DOHH2 (cell line): ENCODE results near the gene CDK15.

Source experiments
- H3F3A ChIP-seq: fragments of 200-600 bp; sonication (generic), shearing (Covaris generic); 2 replicates; pipeline ENCODE4 v1.6.0; 2016; ENCODE audit warnings: antibody characterized with exemption, mild to moderate bottlenecking; ENCODE audit not compliant: control insufficient read depth, insufficient read depth
- H3K27ac ChIP-seq: fragments of 200-600 bp; sonication (generic); 2 replicates; pipeline ENCODE4 v1.5.1; 2014; ENCODE audit warnings: low read depth, mild to moderate bottlenecking, low read length, moderate library complexity
- H3K27me3 ChIP-seq: fragments of 200-600 bp; sonication (generic); 2 replicates; pipeline ENCODE4 v1.6.1; 2014; ENCODE audit warnings: mild to moderate bottlenecking, low read length, mixed read lengths; ENCODE audit not compliant: control insufficient read depth
- H3K36me3 ChIP-seq: fragments of 200-600 bp; sonication (generic); 2 replicates; pipeline ENCODE4 v1.6.1; 2014; ENCODE audit warnings: mild to moderate bottlenecking, low read length, moderate library complexity, mixed read lengths; ENCODE audit not compliant: control insufficient read depth
- H3K4me1 ChIP-seq: fragments of 200-600 bp; sonication (generic); 2 replicates; pipeline ENCODE4 v1.6.1; 2014; ENCODE audit warnings: mild to moderate bottlenecking, low read length, mixed read lengths; ENCODE audit not compliant: control insufficient read depth
- H3K4me2 ChIP-seq: fragments of 200-600 bp; sonication (generic); 2 replicates; pipeline ENCODE4 v1.6.0; 2014; ENCODE audit warnings: mild to moderate bottlenecking, low read length, moderate library complexity
- H3K4me3 ChIP-seq: fragments of 200-600 bp; sonication (generic); 2 replicates; pipeline ENCODE4 v1.5.1; 2014; ENCODE audit warnings: mild to moderate bottlenecking, low read length, mixed read lengths
- H3K79me2 ChIP-seq: fragments of 200-600 bp; sonication (generic); 2 replicates; pipeline ENCODE4 v1.6.1; 2014; ENCODE audit warnings: mild to moderate bottlenecking, low read length, mixed read lengths; ENCODE audit not compliant: control insufficient read depth
- H3K9me2 ChIP-seq: fragments of 200-600 bp; sonication (generic); replicated peaks from 2 replicates; pipeline ENCODE4 v1.6.1; 2014; ENCODE audit warnings: mild to moderate bottlenecking, low read length, mixed read lengths; ENCODE audit not compliant: control insufficient read depth
- H3K9me3 ChIP-seq: fragments of 200-600 bp; sonication (generic); 2 replicates; pipeline ENCODE4 v1.6.1; 2014; ENCODE audit warnings: antibody characterized with exemption, low read length, mixed read lengths; ENCODE audit not compliant: control insufficient read depth, insufficient read depth
- H4K20me1 ChIP-seq: fragments of 200-600 bp; sonication (generic); 2 replicates; pipeline ENCODE4 v1.6.0; 2014; ENCODE audit warnings: low read depth, mild to moderate bottlenecking, antibody characterized with exemption, low read length, moderate library complexity; ENCODE audit not compliant: control insufficient read depth, insufficient read depth
- EZH2phosphoT487 ChIP-seq: fragments of 200-600 bp; sonication (generic); IDR thresholded peaks from 2 replicates; pipeline ENCODE4 v1.6.1; 2017; ENCODE audit warnings: borderline replicate concordance, mild to moderate bottlenecking, antibody characterized with exemption, low read length, moderate library complexity, mixed read lengths
- TF ChIP-seq, protein P1 (sequence below): fragments of 200-600 bp; sonication (generic); IDR thresholded peaks from one replicate; pipeline ENCODE4 v1.5.1; 2014; ENCODE audit warnings: antibody characterized with exemption, mild to moderate bottlenecking, low read depth, low read length; ENCODE audit not compliant: poor library complexity, severe bottlenecking

CDK15 gene

DNA sequence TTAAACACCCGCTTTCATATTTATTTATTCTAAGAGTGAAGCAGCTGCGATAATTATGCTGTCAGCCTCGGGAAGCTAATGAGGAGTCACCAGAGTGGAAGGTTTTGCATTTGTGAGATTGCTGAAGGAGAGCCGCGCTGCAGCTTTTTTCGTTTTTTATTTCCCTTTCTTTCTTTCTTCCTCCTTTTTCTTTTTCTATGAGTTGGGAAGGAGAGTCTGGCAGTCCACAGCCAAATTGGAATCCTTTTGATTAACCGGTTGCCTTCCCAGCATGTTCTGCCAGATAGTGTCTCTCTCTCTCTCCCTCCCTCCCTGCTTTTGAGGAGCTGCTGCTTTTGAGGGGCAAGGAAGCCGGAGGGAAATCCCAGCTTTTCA is 82.1 kb downstream of the CDK15 start:
- H3K79me2 ChIP-seq, result no peaks in the 10 kb centered on the region
- TF ChIP-seq, protein P1, sequence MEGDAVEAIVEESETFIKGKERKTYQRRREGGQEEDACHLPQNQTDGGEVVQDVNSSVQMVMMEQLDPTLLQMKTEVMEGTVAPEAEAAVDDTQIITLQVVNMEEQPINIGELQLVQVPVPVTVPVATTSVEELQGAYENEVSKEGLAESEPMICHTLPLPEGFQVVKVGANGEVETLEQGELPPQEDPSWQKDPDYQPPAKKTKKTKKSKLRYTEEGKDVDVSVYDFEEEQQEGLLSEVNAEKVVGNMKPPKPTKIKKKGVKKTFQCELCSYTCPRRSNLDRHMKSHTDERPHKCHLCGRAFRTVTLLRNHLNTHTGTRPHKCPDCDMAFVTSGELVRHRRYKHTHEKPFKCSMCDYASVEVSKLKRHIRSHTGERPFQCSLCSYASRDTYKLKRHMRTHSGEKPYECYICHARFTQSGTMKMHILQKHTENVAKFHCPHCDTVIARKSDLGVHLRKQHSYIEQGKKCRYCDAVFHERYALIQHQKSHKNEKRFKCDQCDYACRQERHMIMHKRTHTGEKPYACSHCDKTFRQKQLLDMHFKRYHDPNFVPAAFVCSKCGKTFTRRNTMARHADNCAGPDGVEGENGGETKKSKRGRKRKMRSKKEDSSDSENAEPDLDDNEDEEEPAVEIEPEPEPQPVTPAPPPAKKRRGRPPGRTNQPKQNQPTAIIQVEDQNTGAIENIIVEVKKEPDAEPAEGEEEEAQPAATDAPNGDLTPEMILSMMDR, result no peak
- TF ChIP-seq EZH2phosphoT487, result no peak
- H3K4me2 ChIP-seq, result no peak overlapping the region
- H3K4me3 ChIP-seq, result no peak overlapping the region
- H3K27me3 ChIP-seq, result peaks cover 17% of the 10 kb centered on the region
- H3K9me3 ChIP-seq, result no peaks in the 10 kb centered on the region
- no peaks in the 10 kb centered on the region for H4K20me1 ChIP-seq
- no peaks in the 10 kb centered on the region for H3K36me3 ChIP-seq
- H3K9me2 ChIP-seq, result no peaks in the 10 kb centered on the region
- no peak overlapping the region for H3K27ac ChIP-seq
- no peaks in the 10 kb centered on the region for H3K4me1 ChIP-seq
- H3F3A ChIP-seq, result no peaks in the 10 kb centered on the region

DNA sequence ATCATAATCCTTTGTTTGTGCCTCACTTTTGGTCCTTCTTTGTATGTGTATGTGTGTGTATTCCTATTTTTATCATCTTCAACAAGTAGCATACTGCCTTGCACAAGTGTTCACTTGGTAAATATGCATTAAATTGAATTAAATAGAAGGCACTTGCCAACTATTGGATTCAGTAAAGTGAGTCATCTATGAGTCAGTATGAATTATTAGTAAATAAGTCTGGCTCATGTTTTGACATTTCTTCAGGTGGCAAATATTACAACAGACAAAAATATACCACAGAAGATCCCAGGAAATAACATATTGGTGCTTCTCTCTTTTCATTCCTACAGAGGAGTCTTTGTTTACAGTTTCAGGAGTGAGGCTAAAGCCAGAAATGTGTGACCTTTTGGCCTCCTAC is 84.1 kb downstream of the CDK15 start:
- TF ChIP-seq, protein P1, result no peak
- no peak for TF ChIP-seq EZH2phosphoT487
- no peak overlapping the region for H3K27ac ChIP-seq

DNA sequence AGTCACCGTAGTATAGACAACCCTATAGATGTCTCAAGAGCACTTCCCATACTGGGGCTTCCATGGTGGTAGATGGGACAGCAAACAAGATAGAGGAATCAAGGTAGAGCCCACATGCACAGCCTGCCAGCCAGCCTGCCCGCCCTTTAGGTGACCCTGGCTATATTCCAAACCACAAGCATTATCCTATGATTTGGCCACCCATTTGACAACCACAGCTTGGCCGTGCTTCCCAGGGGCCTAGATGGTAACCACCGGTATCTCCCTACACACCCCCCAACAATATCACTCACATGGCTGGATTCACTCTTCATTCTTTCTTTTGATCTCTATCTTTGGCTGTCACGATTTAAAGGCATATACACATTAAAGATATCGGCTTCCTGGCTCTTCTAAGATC is 85.3 kb downstream of the CDK15 start:
- H3K27me3 ChIP-seq, result peaks cover 3% of the 10 kb centered on the region; the same call in 1 of the 2 replicates
- H4K20me1 ChIP-seq, result no peaks in the 10 kb centered on the region
- no peaks in the 10 kb centered on the region for H3K36me3 ChIP-seq
- no peaks in the 10 kb centered on the region for H3K4me1 ChIP-seq
- TF ChIP-seq, protein P1, result no peak
- no peak for TF ChIP-seq EZH2phosphoT487
- H3K27ac ChIP-seq, result no peak overlapping the region
- H3K4me2 ChIP-seq, result no peak overlapping the region
- no peaks in the 10 kb centered on the region for H3F3A ChIP-seq
- no peaks in the 10 kb centered on the region for H3K9me3 ChIP-seq
- no peak overlapping the region for H3K4me3 ChIP-seq
- H3K79me2 ChIP-seq, result no peaks in the 10 kb centered on the region
- H3K9me2 ChIP-seq, result no peaks in the 10 kb centered on the region

More for the DNA sequence above, 84.1 kb downstream of the CDK15 start:
- Histone ChIP-seq H3F3A (no peaks in the 10 kb centered on the region), H3K4me1 (no peaks in the 10 kb centered on the region), H3K36me3 (no peaks in the 10 kb centered on the region), H3K9me3 (no peaks in the 10 kb centered on the region), H3K9me2 (no peaks in the 10 kb centered on the region), H4K20me1 (no peaks in the 10 kb centered on the region), H3K27me3 (peaks cover 3% of the 10 kb centered on the region; the same call in 1 of the 2 replicates), H3K4me3 (no peak overlapping the region), H3K4me2 (no peak overlapping the region), H3K79me2 (no peaks in the 10 kb centered on the region)
